CD4-positive, CD25-positive, alpha-beta regulatory T cell (primary cell): ENCODE data around the gene STARD10. TPM values are rescaled to one million over a fixed set of nuclear protein-coding genes. Genes with fewer than 3 reads are reported as not detected.
A peak's percentile ranks its signal among the peaks of the same experiment; 100 is the strongest.

ENCODE experiments used
- ATAC-seq, 2 donors: fragments of 150-1000 bp; cut with Tn5 transposase; one replicate each; pipeline ENCODE4 v1.10.0; 2021; ENCODE audit warnings: low read depth in 2 of 2, moderate number of reproducible peaks in 2 of 2, moderate library complexity in 1 of 2
- DNase-seq, 3 donors: peaks; one replicate each; pipeline versions ENCODE4 v3.0.0 to v3.0.0-alpha.2; 2012 to 2022; ENCODE audit warnings: mixed read lengths in 1 of 3
- H3K27ac ChIP-seq: one replicate; pipeline ENCODE4 v1.7.0; 2013; ENCODE audit warnings: mild to moderate bottlenecking, low read length; ENCODE audit not compliant: insufficient read depth, poor library complexity, severe bottlenecking
- H3K27me3 ChIP-seq: one replicate; pipeline ENCODE4 v1.7.0; 2013; ENCODE audit warnings: low read length; ENCODE audit not compliant: control insufficient read depth, insufficient read depth
- H3K36me3 ChIP-seq: one replicate; pipeline ENCODE4 v1.7.0; 2013; ENCODE audit warnings: mild to moderate bottlenecking, low read length, moderate library complexity; ENCODE audit not compliant: control insufficient read depth, insufficient read depth
- H3K4me1 ChIP-seq: 2 replicates; pipeline ENCODE4 v1.7.0; 2013; ENCODE audit warnings: mild to moderate bottlenecking, low read length; ENCODE audit not compliant: insufficient read depth, control insufficient read depth, poor library complexity, severe bottlenecking
- H3K4me3 ChIP-seq: one replicate; pipeline ENCODE4 v1.7.0; 2013; ENCODE audit warnings: low read depth, mild to moderate bottlenecking, low read length, moderate library complexity
- H3K9me3 ChIP-seq, 2 experiments: 1 replicate in 1 of 2; 2 replicates in 1 of 2; pipeline ENCODE4 v1.7.0; 2013; ENCODE audit warnings: low read length in 2 of 2, mild to moderate bottlenecking in 1 of 2, moderate library complexity in 1 of 2; ENCODE audit not compliant: control insufficient read depth in 2 of 2
- H3K27ac Mint-ChIP-seq, 3 donors: one replicate each; pipeline ENCODE4 v1.8.0; 2020 to 2022; ENCODE audit warnings: mild to moderate bottlenecking in 3 of 3, mixed read lengths in 3 of 3, moderate library complexity in 2 of 3
- H3K27me3 Mint-ChIP-seq: one replicate; pipeline ENCODE4 v1.8.0; 2022; ENCODE audit warnings: mild to moderate bottlenecking, mixed read lengths
- H3K36me3 Mint-ChIP-seq: one replicate; pipeline ENCODE4 v1.8.0; 2020; ENCODE audit warnings: mixed read lengths
- H3K4me1 Mint-ChIP-seq, 4 donors: one replicate each; pipeline ENCODE4 v1.8.0; 2020 to 2022; ENCODE audit warnings: mixed read lengths in 4 of 4, mild to moderate bottlenecking in 1 of 4
- H3K4me3 Mint-ChIP-seq, 4 donors: one replicate each; pipeline ENCODE4 v1.8.0; 2020 to 2022; ENCODE audit warnings: mild to moderate bottlenecking in 4 of 4, mixed read lengths in 4 of 4, moderate library complexity in 3 of 4
- H3K9me3 Mint-ChIP-seq, 7 donors: one replicate each; pipeline ENCODE4 v1.8.0; 2020 to 2022; ENCODE audit warnings: mixed read lengths in 7 of 7, mild to moderate bottlenecking in 3 of 7, moderate library complexity in 2 of 7
- polyA plus RNA-seq, 4 donors: library from polyadenylated mRNA; unstranded; fragments of 300-500 nt; fragmentation: Illumina TruSeq; gene quantifications; one replicate each; pipeline ENCODE4 v1.2.3, GENCODE V29; 2021
- total RNA-seq: library from RNA; stranded (reverse); gene quantifications from one replicate; pipeline ENCODE4 v1.2.3, GENCODE V29; 2022

Gene STARD10
- total and polyA plus RNA-seq, 5 donors from 2014 or later, result 11.2 to 16.8 (median 13.9) TPM

DNA sequence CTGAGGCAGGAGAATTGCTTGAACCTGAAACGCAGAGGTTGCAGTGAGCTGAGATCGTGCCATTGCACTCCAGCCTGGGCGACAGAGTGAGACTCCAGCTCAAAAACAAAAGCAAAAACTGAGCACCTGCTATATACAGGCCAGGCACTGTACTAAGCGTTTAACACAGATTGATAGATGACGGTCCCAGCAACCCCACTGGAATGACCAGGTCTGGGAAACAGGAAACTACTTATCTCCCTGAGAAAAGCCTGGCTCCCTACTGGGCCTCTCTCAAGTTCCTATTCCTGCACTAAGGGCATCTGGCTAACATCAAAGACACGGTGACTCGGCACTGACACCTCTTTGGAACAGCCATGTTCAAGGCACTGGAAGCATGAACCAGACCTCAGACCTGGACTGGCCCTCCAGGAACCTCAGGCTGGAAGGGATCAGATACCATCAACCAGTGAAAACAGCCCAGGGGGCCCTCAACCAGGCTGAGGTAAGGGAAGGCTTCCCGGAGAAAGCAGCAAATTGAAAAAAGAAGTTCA lies 58.3 kb downstream of the STARD10 start:
- DNase-seq, result no peak
- Mint-ChIP-seq H3K27ac (peak overlapping the region; percentile 36 to 99 (median 60)), H3K9me3 (peaks cover 0 to 2% (median 0%) of the 10 kb centered on the region in 7 donors), H3K4me3 (no peak overlapping the region), H3K4me1 (peaks cover 9 to 55% (median 40%) of the 10 kb centered on the region in 4 donors), H3K27me3 (no peaks in the 10 kb centered on the region), H3K36me3 (peaks cover 18% of the 10 kb centered on the region)
- ATAC-seq, result no peak
- peaks cover 47% of the 10 kb centered on the region for H3K4me1 ChIP-seq
- H3K9me3 ChIP-seq, result no peaks in the 10 kb centered on the region
- peaks cover 3% of the 10 kb centered on the region for H3K36me3 ChIP-seq
- H3K4me3 ChIP-seq, result no peak overlapping the region
- no peaks in the 10 kb centered on the region for H3K27me3 ChIP-seq
- peak overlapping the region; percentile 80 for H3K27ac ChIP-seq

DNA sequence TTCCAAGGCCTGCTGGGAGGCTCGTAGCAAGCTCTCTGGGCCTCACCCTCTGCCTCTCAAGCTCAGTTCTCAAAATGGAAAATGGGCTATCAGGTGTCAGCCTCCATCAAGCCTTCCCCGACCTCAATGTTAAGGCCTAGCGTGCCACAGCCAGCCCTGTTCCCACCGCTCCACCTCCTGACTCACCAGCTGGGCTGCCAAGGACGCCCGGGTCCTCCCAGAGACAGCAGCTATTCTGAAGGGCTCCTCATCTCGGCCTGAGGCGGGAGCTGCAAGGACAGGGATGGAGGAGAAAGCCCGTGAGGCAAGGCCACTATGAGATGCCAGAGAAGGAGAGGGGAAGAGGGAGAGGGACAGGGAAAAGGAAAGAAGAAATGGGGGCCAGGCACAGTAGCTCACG lies 61.5 kb downstream of the STARD10 start:
- Histone ChIP-seq H3K4me1 (peaks cover 17% of the 10 kb centered on the region), H3K27me3 (no peaks in the 10 kb centered on the region), H3K36me3 (peaks cover 3% of the 10 kb centered on the region), H3K9me3 (no peaks in the 10 kb centered on the region), H3K27ac (no peak overlapping the region), H3K4me3 (no peak overlapping the region)
- Mint-ChIP-seq H3K27me3 (no peaks in the 10 kb centered on the region), H3K4me3 (no peak overlapping the region), H3K27ac (peak overlapping the region in 1 of 3 donors; percentile 83), H3K9me3 (peaks cover 0 to 2% (median 0%) of the 10 kb centered on the region in 7 donors), H3K36me3 (peaks cover 15% of the 10 kb centered on the region), H3K4me1 (peaks cover 16 to 42% (median 28%) of the 10 kb centered on the region in 4 donors)
- ATAC-seq, result no peak
- no peak for DNase-seq

DNA sequence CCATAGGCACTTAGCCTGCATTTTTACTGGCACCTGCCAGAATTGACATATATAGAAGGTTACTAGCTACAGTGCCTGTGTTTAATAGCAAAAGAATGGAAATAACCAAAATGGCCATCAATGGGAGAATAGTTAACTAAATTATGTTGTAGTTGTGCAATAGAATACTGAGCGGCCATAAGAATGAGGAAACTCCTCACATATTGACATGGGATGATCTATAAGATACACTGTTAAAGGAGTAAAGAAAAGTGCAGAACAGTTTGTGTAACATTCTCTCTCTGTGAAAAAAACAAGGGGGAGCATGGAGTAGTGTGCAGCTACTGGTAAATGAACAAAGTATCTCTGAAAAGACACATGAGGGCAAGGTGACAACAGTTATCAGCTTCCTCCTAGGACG lies 63.1 kb downstream of the STARD10 start:
- Histone ChIP-seq H3K4me1 (peaks cover 1% of the 10 kb centered on the region), H3K36me3 (peaks cover 10% of the 10 kb centered on the region), H3K4me3 (no peak overlapping the region), H3K9me3 (no peaks in the 10 kb centered on the region), H3K27ac (no peak overlapping the region), H3K27me3 (no peaks in the 10 kb centered on the region)
- Mint-ChIP-seq H3K36me3 (peaks cover 16% of the 10 kb centered on the region), H3K27me3 (no peaks in the 10 kb centered on the region), H3K27ac (peak overlapping the region in 2 of 3 donors; percentile 43 to 83), H3K4me1 (peaks cover 14 to 36% (median 17%) of the 10 kb centered on the region in 4 donors), H3K9me3 (peaks cover 0 to 2% (median 0%) of the 10 kb centered on the region in 7 donors), H3K4me3 (no peak overlapping the region)
- ATAC-seq (no peak), DNase-seq (no peak)

DNA sequence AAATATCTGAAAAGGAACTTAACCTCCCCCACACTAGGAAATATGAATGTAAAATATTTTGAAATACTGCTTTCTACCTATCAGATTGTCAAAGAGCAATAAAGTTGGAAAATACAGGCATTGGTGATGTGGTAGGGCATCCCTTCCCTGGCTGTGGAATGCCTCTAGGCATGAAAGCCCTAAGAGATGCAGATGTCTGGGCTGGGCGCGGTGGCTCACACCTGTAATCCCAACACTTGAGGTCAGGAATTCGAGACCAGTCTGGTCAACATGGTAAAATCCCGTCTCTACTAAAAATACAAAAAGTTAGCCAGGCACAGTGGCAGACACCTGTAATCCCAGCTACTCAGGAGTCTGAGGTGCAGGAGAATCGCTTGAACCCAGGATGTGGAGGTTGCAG lies 63.6 kb downstream of the STARD10 start:
- Histone ChIP-seq H3K27me3 (no peaks in the 10 kb centered on the region), H3K4me1 (peaks cover 3% of the 10 kb centered on the region), H3K9me3 (no peaks in the 10 kb centered on the region), H3K36me3 (peaks cover 10% of the 10 kb centered on the region), H3K27ac (no peak overlapping the region), H3K4me3 (no peak overlapping the region)
- Mint-ChIP-seq H3K27me3 (no peaks in the 10 kb centered on the region), H3K4me1 (peaks cover 16 to 39% (median 20%) of the 10 kb centered on the region in 4 donors), H3K36me3 (peaks cover 18% of the 10 kb centered on the region), H3K4me3 (no peak overlapping the region), H3K27ac (peak overlapping the region in 2 of 3 donors; percentile 33 to 83), H3K9me3 (peaks cover 0 to 2% (median 0%) of the 10 kb centered on the region in 7 donors)
- ATAC-seq (no peak), DNase-seq (no peak)

DNA sequence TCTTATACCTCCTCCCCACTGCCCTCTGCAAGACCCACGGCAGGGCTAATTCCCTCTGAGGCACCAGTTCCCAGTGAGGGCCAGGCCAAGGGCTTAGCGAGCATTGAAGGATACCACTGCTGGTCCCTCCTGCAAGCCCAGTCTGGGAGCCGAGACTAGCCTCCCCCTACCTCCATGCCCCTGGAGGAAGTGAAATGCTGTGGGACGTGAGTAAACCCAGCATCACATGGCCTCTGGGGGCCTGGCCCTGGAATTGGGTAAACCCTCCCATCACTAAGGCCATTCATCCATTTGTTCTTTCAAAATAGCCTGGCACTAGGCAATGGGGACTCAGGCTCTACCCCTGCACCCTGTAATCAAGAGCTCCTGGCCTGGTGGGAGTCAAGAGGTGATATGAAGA lies 66.3 kb downstream of the STARD10 start:
- no peak overlapping the region for H3K27ac ChIP-seq
- no peak for ATAC-seq
- H3K36me3 ChIP-seq, result peaks cover 10% of the 10 kb centered on the region

DNA sequence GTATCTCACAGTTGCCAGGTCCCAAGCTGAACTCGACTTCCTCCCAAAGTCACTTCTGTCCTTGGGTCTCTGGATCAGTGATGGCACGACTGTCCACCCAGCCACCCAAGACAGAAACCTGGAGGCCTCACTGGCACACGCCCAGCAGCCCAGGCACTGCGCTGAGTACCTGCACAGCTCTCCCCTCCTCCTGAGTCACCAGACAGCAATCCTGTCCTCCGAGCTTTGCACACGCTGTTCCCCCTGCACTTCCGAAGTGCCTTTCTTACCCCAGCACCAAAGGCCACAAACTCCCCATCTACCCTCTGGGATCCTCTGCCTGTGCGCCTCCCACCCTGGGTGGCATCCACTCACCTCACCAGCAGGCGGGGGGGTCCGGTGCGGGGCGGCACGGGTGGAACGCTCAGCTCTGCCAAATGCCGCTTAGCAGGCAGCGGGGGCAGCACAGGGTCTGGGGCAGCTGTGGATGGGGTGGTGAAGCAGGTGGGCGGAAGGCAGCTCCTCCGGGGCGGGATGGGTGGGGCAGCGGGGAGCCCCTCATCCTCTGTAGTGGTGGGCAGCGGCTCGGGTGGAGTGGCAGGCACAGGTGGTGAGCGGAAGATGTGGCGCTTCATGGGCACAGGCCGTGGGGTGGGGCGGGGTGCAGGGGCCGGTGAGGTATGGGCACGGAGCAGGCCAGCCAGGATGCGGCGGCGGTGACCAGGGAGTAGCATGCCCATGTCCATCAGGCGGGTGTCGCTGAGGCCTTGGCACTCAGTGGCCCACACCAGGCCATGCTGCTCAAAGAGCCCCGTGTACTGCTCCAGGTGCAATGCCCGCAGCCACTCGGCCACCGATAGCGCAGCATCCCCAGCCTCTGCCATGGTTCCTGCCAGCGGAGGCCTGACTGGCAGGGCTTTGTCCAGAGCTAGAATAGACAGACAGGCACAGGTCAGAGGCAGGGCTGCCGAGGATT lies 67.3 kb downstream of the STARD10 start:
- H3K9me3 ChIP-seq, result no peaks in the 10 kb centered on the region
- no peak overlapping the region for H3K27ac ChIP-seq
- Mint-ChIP-seq H3K4me1 (peaks cover 16 to 67% (median 32%) of the 10 kb centered on the region in 4 donors), H3K27me3 (peaks cover 6% of the 10 kb centered on the region), H3K27ac (peak overlapping the region in 2 of 3 donors; percentile 42 to 58), H3K36me3 (peaks cover 20% of the 10 kb centered on the region), H3K4me3 (peak overlapping the region in 1 of 4 donors; percentile 18), H3K9me3 (peaks cover 0 to 1% (median 0%) of the 10 kb centered on the region in 7 donors)
- no peaks in the 10 kb centered on the region for H3K27me3 ChIP-seq
- H3K36me3 ChIP-seq, result peaks cover 10% of the 10 kb centered on the region
- H3K4me3 ChIP-seq, result no peak overlapping the region
- ATAC-seq (no peak), DNase-seq (no peak)
- H3K4me1 ChIP-seq, result peaks cover 27% of the 10 kb centered on the region

More for the DNA sequence above, 66.3 kb downstream of the STARD10 start:
- H3K27me3 ChIP-seq, result no peaks in the 10 kb centered on the region
- Mint-ChIP-seq H3K4me1 (peaks cover 16 to 60% (median 26%) of the 10 kb centered on the region in 4 donors), H3K27me3 (no peaks in the 10 kb centered on the region), H3K9me3 (peaks cover 0 to 2% (median 0%) of the 10 kb centered on the region in 7 donors), H3K4me3 (peak overlapping the region in 2 of 4 donors; percentile 52 to 70), H3K27ac (peak overlapping the region; percentile 39 to 94 (median 89)), H3K36me3 (peaks cover 21% of the 10 kb centered on the region)
- H3K9me3 ChIP-seq, result no peaks in the 10 kb centered on the region
- H3K4me3 ChIP-seq, result no peak overlapping the region
- no peak for DNase-seq
- peaks cover 18% of the 10 kb centered on the region for H3K4me1 ChIP-seq

DNA sequence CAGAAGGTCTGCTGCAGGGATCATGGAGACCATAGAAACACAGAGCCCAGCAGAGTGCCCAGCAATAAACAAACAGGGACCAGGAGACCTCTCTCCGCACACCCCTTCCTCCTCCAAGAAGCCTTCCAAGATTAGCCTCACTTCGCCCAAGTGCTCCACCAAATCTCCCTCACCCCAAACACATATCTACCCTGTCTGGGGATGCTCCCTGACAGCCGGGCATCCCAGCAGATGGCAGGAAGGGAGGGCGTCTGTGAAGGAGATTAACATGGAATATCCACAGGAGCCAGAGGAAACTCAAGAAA lies 68.2 kb downstream of the STARD10 start:
- peaks cover 7% of the 10 kb centered on the region for H3K36me3 ChIP-seq
- Mint-ChIP-seq H3K4me1 (peaks cover 13 to 72% (median 32%) of the 10 kb centered on the region in 4 donors), H3K27me3 (peaks cover 6% of the 10 kb centered on the region), H3K9me3 (peaks cover 0 to 1% (median 0%) of the 10 kb centered on the region in 7 donors), H3K4me3 (peak overlapping the region in 1 of 4 donors; percentile 63), H3K36me3 (peaks cover 12% of the 10 kb centered on the region), H3K27ac (peak overlapping the region; percentile 77 to 92 (median 90))
- DNase-seq (no peak), ATAC-seq (no peak)
- no peak overlapping the region for H3K27ac ChIP-seq
- peaks cover 36% of the 10 kb centered on the region for H3K4me1 ChIP-seq
- H3K27me3 ChIP-seq, result no peaks in the 10 kb centered on the region
- no peak overlapping the region for H3K4me3 ChIP-seq
- no peaks in the 10 kb centered on the region for H3K9me3 ChIP-seq
